Lower leg skin (tissue), 3 donors: ENCODE data around the gene PCBP4.

Experiments used
- CTCF ChIP-seq, 3 donors: fragments of 450-650 bp; IDR thresholded peaks; one replicate each; pipeline ENCODE4 v1.5.1; 2016; ENCODE audit warnings: antibody characterized with exemption in 3 of 3, mild to moderate bottlenecking in 3 of 3, moderate library complexity in 2 of 3
- POLR2A ChIP-seq, 2 donors: fragments of 450-650 bp; IDR thresholded peaks; one replicate each; pipeline ENCODE4 v1.6.1; 2016 to 2017; ENCODE audit warnings: antibody characterized with exemption in 2 of 2, mild to moderate bottlenecking in 1 of 2, moderate library complexity in 1 of 2

DNA sequence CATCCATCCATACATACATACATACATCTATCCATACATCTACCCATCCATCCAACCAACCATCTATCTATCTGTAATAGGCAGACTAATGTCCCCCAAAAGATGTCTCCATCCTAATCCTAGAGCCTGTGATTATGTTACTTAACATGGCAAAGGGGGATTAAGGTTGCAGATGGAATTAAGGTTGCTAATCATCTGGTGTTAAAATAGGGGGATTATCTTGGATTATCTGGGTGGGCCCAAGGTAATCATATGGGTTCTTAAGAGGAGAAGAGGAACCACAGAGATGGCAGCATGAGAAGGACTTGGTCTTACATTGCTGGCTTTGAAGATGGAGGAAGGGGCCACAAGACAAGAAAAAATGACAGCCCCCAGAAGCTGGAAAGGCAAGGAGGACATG, 43.2 kb upstream of the PCBP4 start:
- TF ChIP-seq CTCF (IDR thresholded peaks at IDR 0.05), result no peak
- no peak for TF ChIP-seq POLR2A (IDR thresholded peaks at IDR 0.05)
